Breast epithelium (tissue), 3 donors: ENCODE results near the gene TPM2.

Experiments
- POLR2AphosphoS5 ChIP-seq, 3 donors: sonication (generic); formaldehyde crosslinking; IDR thresholded peaks; one replicate each; pipeline ENCODE4 v1.6.1; 2017; ENCODE audit warnings: antibody characterized with exemption in 3 of 3
- TF ChIP-seq, protein P1 (sequence below), 3 donors: fragments of 450-650 bp; IDR thresholded peaks; one replicate each; pipeline ENCODE4 v1.5.1; 2016 to 2017; ENCODE audit warnings: antibody characterized with exemption in 3 of 3, mild to moderate bottlenecking in 3 of 3, moderate library complexity in 3 of 3

DNA sequence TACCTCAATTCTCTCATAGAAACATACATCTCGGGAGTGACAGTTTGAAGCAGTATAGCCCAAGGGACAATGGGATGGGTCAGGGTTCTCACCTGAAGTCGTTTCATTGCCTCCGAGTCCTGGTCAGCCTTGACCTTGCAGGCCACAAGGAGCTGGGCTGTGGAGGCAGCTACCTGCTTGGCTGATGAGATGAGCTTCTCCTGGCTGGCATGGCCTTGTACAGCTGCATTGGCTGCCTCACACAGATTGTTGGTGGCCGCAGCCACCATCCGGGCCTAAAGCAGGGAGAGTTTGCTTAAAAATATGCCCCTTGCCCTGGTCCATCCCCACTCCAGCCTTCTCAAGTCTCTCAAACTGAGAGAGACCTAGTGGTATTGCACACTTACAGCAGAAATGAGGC is 8.5 kb upstream of the TPM2 start:
- no peak for TF ChIP-seq POLR2AphosphoS5 (IDR thresholded peaks at IDR 0.05)
- TF ChIP-seq, protein P1, sequence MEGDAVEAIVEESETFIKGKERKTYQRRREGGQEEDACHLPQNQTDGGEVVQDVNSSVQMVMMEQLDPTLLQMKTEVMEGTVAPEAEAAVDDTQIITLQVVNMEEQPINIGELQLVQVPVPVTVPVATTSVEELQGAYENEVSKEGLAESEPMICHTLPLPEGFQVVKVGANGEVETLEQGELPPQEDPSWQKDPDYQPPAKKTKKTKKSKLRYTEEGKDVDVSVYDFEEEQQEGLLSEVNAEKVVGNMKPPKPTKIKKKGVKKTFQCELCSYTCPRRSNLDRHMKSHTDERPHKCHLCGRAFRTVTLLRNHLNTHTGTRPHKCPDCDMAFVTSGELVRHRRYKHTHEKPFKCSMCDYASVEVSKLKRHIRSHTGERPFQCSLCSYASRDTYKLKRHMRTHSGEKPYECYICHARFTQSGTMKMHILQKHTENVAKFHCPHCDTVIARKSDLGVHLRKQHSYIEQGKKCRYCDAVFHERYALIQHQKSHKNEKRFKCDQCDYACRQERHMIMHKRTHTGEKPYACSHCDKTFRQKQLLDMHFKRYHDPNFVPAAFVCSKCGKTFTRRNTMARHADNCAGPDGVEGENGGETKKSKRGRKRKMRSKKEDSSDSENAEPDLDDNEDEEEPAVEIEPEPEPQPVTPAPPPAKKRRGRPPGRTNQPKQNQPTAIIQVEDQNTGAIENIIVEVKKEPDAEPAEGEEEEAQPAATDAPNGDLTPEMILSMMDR (IDR thresholded peaks at IDR 0.05) = no peak
